ENCODE results near the gene CARD11. TPM values are rescaled to one million over a fixed set of nuclear protein-coding genes. Genes with fewer than 3 reads are reported as not detected.

CARD11 gene
- polyA plus RNA-seq, 1 donor from 2014 or later: not detected

DNA sequence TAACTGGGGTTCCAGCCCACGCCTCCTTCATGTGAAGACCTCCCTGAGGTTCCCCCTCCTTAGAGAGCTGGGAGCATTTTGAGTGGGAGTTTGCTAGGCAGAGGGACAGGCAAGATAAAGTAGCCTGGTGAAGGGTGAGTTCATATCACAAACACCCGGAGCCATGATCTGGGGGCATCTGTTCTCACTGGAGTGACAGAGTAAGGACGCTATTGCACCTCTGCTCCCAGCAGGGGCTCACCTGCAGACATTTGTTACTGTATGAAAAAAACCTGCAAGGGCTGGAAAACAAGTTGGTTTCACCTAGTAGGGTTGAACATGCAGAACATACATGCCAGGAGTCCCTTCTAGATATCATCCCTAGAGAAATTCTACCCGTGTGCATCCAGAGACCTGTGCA, 88.4 kb downstream of the CARD11 start:
- Histone ChIP-seq H3K4me2 (ENCODE audit: low read length) (no peak overlapping the region), H3K9ac (ENCODE audit: low read length) (no peak overlapping the region), H2AFZ (ENCODE audit: low read depth, low read length) (no peak overlapping the region), H3K27ac (ENCODE audit: low read length) (no peak overlapping the region), H3F3A (ENCODE audit: insufficient read depth, low read length, poor library complexity, severe bottlenecking) (no peaks in the 10 kb centered on the region), H4K20me1 (ENCODE audit: insufficient read depth) (no peaks in the 10 kb centered on the region), H3K4me3 (ENCODE audit: low read length) (no peak overlapping the region), H3K9me2 (ENCODE audit: insufficient read depth, low read length) (no peaks in the 10 kb centered on the region), H3K36me3 (ENCODE audit: insufficient read depth, low read length) (no peaks in the 10 kb centered on the region), H3K9me3 (ENCODE audit: low read length) (no peaks in the 10 kb centered on the region), H3K79me2 (replicated peaks; ENCODE audit: insufficient read depth, low read length) (no peaks in the 10 kb centered on the region), H3K27me3 (ENCODE audit: insufficient read depth, low read depth, low read length) (no peaks in the 10 kb centered on the region)
- TF ChIP-seq SMC3 (conservative IDR thresholded peaks at IDR 0.05; ENCODE audit: poor library complexity) (no peak), EZH2 (IDR thresholded peaks at IDR 0.05; ENCODE audit: borderline replicate concordance, insufficient read depth, low read length, poor library complexity, severe bottlenecking) (no peak), MXI1 (conservative IDR thresholded peaks at IDR 0.05; ENCODE audit: poor library complexity, severe bottlenecking) (no peak), EP300 (conservative IDR thresholded peaks at IDR 0.05; ENCODE audit: poor library complexity, severe bottlenecking) (no peak), POLR2AphosphoS5 (IDR thresholded peaks at IDR 0.05) (no peak), RAD21 (conservative IDR thresholded peaks at IDR 0.05) (no peak), TAF1 (IDR thresholded peaks at IDR 0.05; ENCODE audit: low read depth) (no peak)
- TF ChIP-seq, protein P1, sequence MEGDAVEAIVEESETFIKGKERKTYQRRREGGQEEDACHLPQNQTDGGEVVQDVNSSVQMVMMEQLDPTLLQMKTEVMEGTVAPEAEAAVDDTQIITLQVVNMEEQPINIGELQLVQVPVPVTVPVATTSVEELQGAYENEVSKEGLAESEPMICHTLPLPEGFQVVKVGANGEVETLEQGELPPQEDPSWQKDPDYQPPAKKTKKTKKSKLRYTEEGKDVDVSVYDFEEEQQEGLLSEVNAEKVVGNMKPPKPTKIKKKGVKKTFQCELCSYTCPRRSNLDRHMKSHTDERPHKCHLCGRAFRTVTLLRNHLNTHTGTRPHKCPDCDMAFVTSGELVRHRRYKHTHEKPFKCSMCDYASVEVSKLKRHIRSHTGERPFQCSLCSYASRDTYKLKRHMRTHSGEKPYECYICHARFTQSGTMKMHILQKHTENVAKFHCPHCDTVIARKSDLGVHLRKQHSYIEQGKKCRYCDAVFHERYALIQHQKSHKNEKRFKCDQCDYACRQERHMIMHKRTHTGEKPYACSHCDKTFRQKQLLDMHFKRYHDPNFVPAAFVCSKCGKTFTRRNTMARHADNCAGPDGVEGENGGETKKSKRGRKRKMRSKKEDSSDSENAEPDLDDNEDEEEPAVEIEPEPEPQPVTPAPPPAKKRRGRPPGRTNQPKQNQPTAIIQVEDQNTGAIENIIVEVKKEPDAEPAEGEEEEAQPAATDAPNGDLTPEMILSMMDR (IDR thresholded peaks at IDR 0.05; ENCODE audit: poor library complexity, severe bottlenecking): no peak
- TF ChIP-seq, protein P2, sequence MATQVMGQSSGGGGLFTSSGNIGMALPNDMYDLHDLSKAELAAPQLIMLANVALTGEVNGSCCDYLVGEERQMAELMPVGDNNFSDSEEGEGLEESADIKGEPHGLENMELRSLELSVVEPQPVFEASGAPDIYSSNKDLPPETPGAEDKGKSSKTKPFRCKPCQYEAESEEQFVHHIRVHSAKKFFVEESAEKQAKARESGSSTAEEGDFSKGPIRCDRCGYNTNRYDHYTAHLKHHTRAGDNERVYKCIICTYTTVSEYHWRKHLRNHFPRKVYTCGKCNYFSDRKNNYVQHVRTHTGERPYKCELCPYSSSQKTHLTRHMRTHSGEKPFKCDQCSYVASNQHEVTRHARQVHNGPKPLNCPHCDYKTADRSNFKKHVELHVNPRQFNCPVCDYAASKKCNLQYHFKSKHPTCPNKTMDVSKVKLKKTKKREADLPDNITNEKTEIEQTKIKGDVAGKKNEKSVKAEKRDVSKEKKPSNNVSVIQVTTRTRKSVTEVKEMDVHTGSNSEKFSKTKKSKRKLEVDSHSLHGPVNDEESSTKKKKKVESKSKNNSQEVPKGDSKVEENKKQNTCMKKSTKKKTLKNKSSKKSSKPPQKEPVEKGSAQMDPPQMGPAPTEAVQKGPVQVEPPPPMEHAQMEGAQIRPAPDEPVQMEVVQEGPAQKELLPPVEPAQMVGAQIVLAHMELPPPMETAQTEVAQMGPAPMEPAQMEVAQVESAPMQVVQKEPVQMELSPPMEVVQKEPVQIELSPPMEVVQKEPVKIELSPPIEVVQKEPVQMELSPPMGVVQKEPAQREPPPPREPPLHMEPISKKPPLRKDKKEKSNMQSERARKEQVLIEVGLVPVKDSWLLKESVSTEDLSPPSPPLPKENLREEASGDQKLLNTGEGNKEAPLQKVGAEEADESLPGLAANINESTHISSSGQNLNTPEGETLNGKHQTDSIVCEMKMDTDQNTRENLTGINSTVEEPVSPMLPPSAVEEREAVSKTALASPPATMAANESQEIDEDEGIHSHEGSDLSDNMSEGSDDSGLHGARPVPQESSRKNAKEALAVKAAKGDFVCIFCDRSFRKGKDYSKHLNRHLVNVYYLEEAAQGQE (IDR thresholded peaks at IDR 0.05; ENCODE audit: borderline replicate concordance): no peak

DNA sequence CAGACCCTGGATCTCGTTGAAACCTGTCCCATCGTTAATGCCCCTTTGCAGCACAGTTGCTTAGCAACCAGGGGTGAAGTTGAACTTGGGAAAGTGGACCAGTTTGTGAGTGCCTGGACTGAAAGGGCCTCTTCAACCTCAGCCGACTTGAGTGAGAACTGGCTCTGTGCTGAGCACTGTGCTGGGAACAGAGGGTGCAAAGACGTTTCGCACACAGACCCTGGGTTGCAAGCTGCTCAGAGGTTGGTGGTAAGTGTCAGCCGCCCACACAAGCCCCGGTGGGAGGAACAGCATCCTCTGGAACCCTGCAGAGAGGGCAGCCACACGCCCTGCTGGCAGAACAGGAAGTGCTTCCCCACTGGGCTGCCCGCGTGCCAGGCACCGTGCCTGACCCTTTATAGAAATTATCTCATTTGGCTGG, 89.2 kb downstream of the CARD11 start:
- TF ChIP-seq SMC3 (conservative IDR thresholded peaks at IDR 0.05; ENCODE audit: poor library complexity): no peak
- TF ChIP-seq MXI1 (conservative IDR thresholded peaks at IDR 0.05; ENCODE audit: poor library complexity, severe bottlenecking): no peak
- no peak for TF ChIP-seq EZH2 (IDR thresholded peaks at IDR 0.05; ENCODE audit: borderline replicate concordance, insufficient read depth, low read length, poor library complexity, severe bottlenecking)
- TF ChIP-seq, protein P2 (IDR thresholded peaks at IDR 0.05; ENCODE audit: borderline replicate concordance): no peak
- no peak for TF ChIP-seq RAD21 (conservative IDR thresholded peaks at IDR 0.05)
- TF ChIP-seq EP300 (conservative IDR thresholded peaks at IDR 0.05; ENCODE audit: poor library complexity, severe bottlenecking): no peak
- no peak for TF ChIP-seq TAF1 (IDR thresholded peaks at IDR 0.05; ENCODE audit: low read depth)
- TF ChIP-seq, protein P1 (IDR thresholded peaks at IDR 0.05; ENCODE audit: poor library complexity, severe bottlenecking): no peak
- TF ChIP-seq POLR2AphosphoS5 (IDR thresholded peaks at IDR 0.05): no peak
- no peak overlapping the region for H3K4me3 ChIP-seq (ENCODE audit: low read length)

More for the DNA sequence above, 89.2 kb downstream of the CARD11 start:
- no peak overlapping the region for H3K9ac ChIP-seq (ENCODE audit: low read length)
- H3K36me3 ChIP-seq (ENCODE audit: insufficient read depth, low read length): no peaks in the 10 kb centered on the region
- no peak overlapping the region for H2AFZ ChIP-seq (ENCODE audit: low read depth, low read length)
- H4K20me1 ChIP-seq (ENCODE audit: insufficient read depth): no peaks in the 10 kb centered on the region
- H3K9me3 ChIP-seq (ENCODE audit: low read length): peaks cover 3% of the 10 kb centered on the region
- no peaks in the 10 kb centered on the region for H3K27me3 ChIP-seq (ENCODE audit: insufficient read depth, low read depth, low read length)
- no peaks in the 10 kb centered on the region for H3K9me2 ChIP-seq (ENCODE audit: insufficient read depth, low read length)
- no peak overlapping the region for H3K27ac ChIP-seq (ENCODE audit: low read length)
- no peaks in the 10 kb centered on the region for H3K79me2 ChIP-seq (replicated peaks; ENCODE audit: insufficient read depth, low read length)
- no peak overlapping the region for H3K4me2 ChIP-seq (ENCODE audit: low read length)
- no peaks in the 10 kb centered on the region for H3F3A ChIP-seq (ENCODE audit: insufficient read depth, low read length, poor library complexity, severe bottlenecking)
